SJCRH30 (cell line): ENCODE results near the gene MCF2L. TPM values are rescaled to one million over a fixed set of nuclear protein-coding genes. Genes with fewer than 3 reads are reported as not detected.

Experiments used
- DNase-seq, 2 experiments: peaks; one replicate each; pipeline ENCODE4 v3.0.0-alpha.2; 2015 to 2020
- H3K27ac ChIP-seq: fragments of 250-450 bp; sonication (Bioruptor Pico); 2 replicates; pipeline ENCODE4 v1.5.1; 2020; ENCODE audit warnings: mild to moderate bottlenecking, moderate library complexity
- H3K27me3 ChIP-seq: fragments of 250-450 bp; sonication (Bioruptor Pico); 2 replicates; pipeline ENCODE4 v1.5.1; 2020; ENCODE audit warnings: mild to moderate bottlenecking, moderate library complexity
- H3K36me3 ChIP-seq: fragments of 250-450 bp; sonication (Bioruptor Pico); 2 replicates; pipeline ENCODE4 v1.5.1; 2020; ENCODE audit warnings: mild to moderate bottlenecking, moderate library complexity
- H3K4me1 ChIP-seq: fragments of 250-450 bp; sonication (Bioruptor Pico); 2 replicates; pipeline ENCODE4 v1.5.1; 2020; ENCODE audit warnings: mild to moderate bottlenecking, moderate library complexity
- H3K4me3 ChIP-seq: fragments of 250-450 bp; sonication (Bioruptor Pico); 2 replicates; pipeline ENCODE4 v1.5.1; 2020; ENCODE audit warnings: mild to moderate bottlenecking, moderate library complexity
- H3K9me3 ChIP-seq: fragments of 250-450 bp; sonication (Bioruptor Pico); replicated peaks from 2 replicates; pipeline ENCODE4 v1.5.1; 2020; ENCODE audit warnings: mild to moderate bottlenecking, moderate library complexity
- total RNA-seq: library from RNA; depleted of rRNA; stranded (reverse); fragments of >200 nt; shearing (Covaris generic); gene quantifications from 2 replicates; pipeline ENCODE4 v1.2.3, GENCODE V29; 2014

Gene MCF2L
- total RNA-seq, 1 experiment from 2014 or later = 4.4 TPM

- Histone ChIP-seq H3K27me3 (no peaks in the 10 kb centered on the region), H3K27ac (no peak overlapping the region), H3K4me1 (no peaks in the 10 kb centered on the region), H3K9me3 (no peaks in the 10 kb centered on the region), H3K4me3 (no peak overlapping the region), H3K36me3 (no peaks in the 10 kb centered on the region)
- no peak for DNase-seq
These were observed 8.5 kb downstream of the MCF2L start for GRCh38 chr13:112977525-112977924.

GRCh38 chr13:112978561-112979405 lies 9.8 kb downstream of the MCF2L start:
- no peaks in the 10 kb centered on the region; the same call in 1 of the 2 replicates for H3K27me3 ChIP-seq
- no peaks in the 10 kb centered on the region for H3K36me3 ChIP-seq
- no peak for DNase-seq
- no peaks in the 10 kb centered on the region for H3K9me3 ChIP-seq
- no peaks in the 10 kb centered on the region for H3K4me1 ChIP-seq
- H3K4me3 ChIP-seq = no peak overlapping the region
- no peak overlapping the region for H3K27ac ChIP-seq

GRCh38 chr13:112979406-112979902 lies 10.4 kb downstream of the MCF2L start:
- Histone ChIP-seq H3K27me3 (no peaks in the 10 kb centered on the region; the same call in 1 of the 2 replicates), H3K4me3 (no peak overlapping the region), H3K36me3 (no peaks in the 10 kb centered on the region), H3K27ac (no peak overlapping the region), H3K4me1 (no peaks in the 10 kb centered on the region), H3K9me3 (no peaks in the 10 kb centered on the region)
- no peak for DNase-seq

- H3K36me3 ChIP-seq = no peaks in the 10 kb centered on the region
- no peaks in the 10 kb centered on the region; the same call in 1 of the 2 replicates for H3K27me3 ChIP-seq
- DNase-seq = no peak
- no peaks in the 10 kb centered on the region for H3K9me3 ChIP-seq
- H3K27ac ChIP-seq = no peak overlapping the region
- H3K4me3 ChIP-seq = no peak overlapping the region
- no peaks in the 10 kb centered on the region; the same call in 1 of the 2 replicates for H3K4me1 ChIP-seq
These were observed 11.4 kb downstream of the MCF2L start for GRCh38 chr13:112980434-112980833.

GRCh38 chr13:112981451-112981850 lies 12.4 kb downstream of the MCF2L start:
- Histone ChIP-seq H3K27me3 (peaks cover 5% of the 10 kb centered on the region; the same call in 1 of the 2 replicates), H3K4me1 (no peaks in the 10 kb centered on the region; the same call in 1 of the 2 replicates), H3K4me3 (no peak overlapping the region), H3K36me3 (no peaks in the 10 kb centered on the region), H3K9me3 (no peaks in the 10 kb centered on the region), H3K27ac (no peak overlapping the region)
- no peak for DNase-seq

- no peaks in the 10 kb centered on the region; the same call in 1 of the 2 replicates for H3K4me1 ChIP-seq
- peaks cover 5% of the 10 kb centered on the region; the same call in 1 of the 2 replicates for H3K27me3 ChIP-seq
These were observed 13.4 kb downstream of the MCF2L start for GRCh38 chr13:112982281-112983041.

GRCh38 chr13:112983042-112983305 lies 14.0 kb downstream of the MCF2L start:
- H3K9me3 ChIP-seq = no peaks in the 10 kb centered on the region
- H3K36me3 ChIP-seq = no peaks in the 10 kb centered on the region
- H3K4me3 ChIP-seq = no peak overlapping the region
- H3K27ac ChIP-seq = no peak overlapping the region
- no peak for DNase-seq
- H3K4me1 ChIP-seq = no peaks in the 10 kb centered on the region; the same call in 1 of the 2 replicates
- H3K27me3 ChIP-seq = peaks cover 5% of the 10 kb centered on the region; the same call in 1 of the 2 replicates

More at GRCh38 chr13:112982281-112983041, 13.4 kb downstream of the MCF2L start:
- H3K36me3 ChIP-seq = no peaks in the 10 kb centered on the region
- H3K4me3 ChIP-seq = no peak overlapping the region
- H3K9me3 ChIP-seq = no peaks in the 10 kb centered on the region
- no peak overlapping the region for H3K27ac ChIP-seq
- no peak for DNase-seq

GRCh38 chr13:112983428-112984196 lies 14.6 kb downstream of the MCF2L start:
- H3K4me1 ChIP-seq = no peaks in the 10 kb centered on the region; the same call in 1 of the 2 replicates
- H3K36me3 ChIP-seq = no peaks in the 10 kb centered on the region
- DNase-seq = no peak
- H3K27me3 ChIP-seq = peaks cover 5% of the 10 kb centered on the region; the same call in 1 of the 2 replicates
- H3K4me3 ChIP-seq = no peak overlapping the region
- no peak overlapping the region for H3K27ac ChIP-seq
- H3K9me3 ChIP-seq = no peaks in the 10 kb centered on the region

GRCh38 chr13:112984501-112984900 lies 15.5 kb downstream of the MCF2L start:
- H3K4me1 ChIP-seq = no peaks in the 10 kb centered on the region; the same call in 1 of the 2 replicates
- DNase-seq = no peak
- no peaks in the 10 kb centered on the region for H3K36me3 ChIP-seq
- no peak overlapping the region for H3K4me3 ChIP-seq
- H3K27me3 ChIP-seq = peaks cover 5% of the 10 kb centered on the region; the same call in 1 of the 2 replicates
- no peak overlapping the region for H3K27ac ChIP-seq
- H3K9me3 ChIP-seq = no peaks in the 10 kb centered on the region

- H3K4me1 ChIP-seq = no peaks in the 10 kb centered on the region; the same call in 1 of the 2 replicates
These were observed 16.2 kb downstream of the MCF2L start for GRCh38 chr13:112984954-112985802.

GRCh38 chr13:112985803-112986408 lies 16.9 kb downstream of the MCF2L start:
- Histone ChIP-seq H3K4me1 (no peaks in the 10 kb centered on the region; the same call in 1 of the 2 replicates), H3K27me3 (peaks cover 5% of the 10 kb centered on the region; the same call in 1 of the 2 replicates), H3K27ac (no peak overlapping the region)

More at GRCh38 chr13:112984954-112985802, 16.2 kb downstream of the MCF2L start:
- peak in 1 of 2 experiments; percentile 23 for DNase-seq
- H3K27ac ChIP-seq = no peak overlapping the region
- peaks cover 5% of the 10 kb centered on the region; the same call in 1 of the 2 replicates for H3K27me3 ChIP-seq
- no peaks in the 10 kb centered on the region for H3K9me3 ChIP-seq
- H3K36me3 ChIP-seq = no peaks in the 10 kb centered on the region
- no peak overlapping the region for H3K4me3 ChIP-seq

GRCh38 chr13:112986470-112986869 lies 17.5 kb downstream of the MCF2L start:
- Histone ChIP-seq H3K36me3 (no peaks in the 10 kb centered on the region), H3K9me3 (no peaks in the 10 kb centered on the region), H3K4me3 (no peak overlapping the region), H3K27ac (no peak overlapping the region), H3K4me1 (peaks cover 2% of the 10 kb centered on the region), H3K27me3 (peaks cover 5% of the 10 kb centered on the region; the same call in 1 of the 2 replicates)
- no peak for DNase-seq

More at GRCh38 chr13:112985803-112986408, 16.9 kb downstream of the MCF2L start:
- Histone ChIP-seq H3K36me3 (no peaks in the 10 kb centered on the region), H3K9me3 (no peaks in the 10 kb centered on the region), H3K4me3 (no peak overlapping the region)
- no peak for DNase-seq
